HG02884 (cell line): ENCODE measurements around the gene CST6.
"Not testable (repeated sequence)": the region's sequence is repeated elsewhere in the genome, so short reads cannot be mapped to it uniquely, and the experiment has no call there.

Experiments used
- ATAC-seq: cut with Tn5 transposase; IDR thresholded peaks from one replicate; pipeline ENCODE4 v1.9.1; 2021; ENCODE audit warnings: mild to moderate bottlenecking, moderate library complexity; ENCODE audit not compliant: unreplicated experiment

Gene CST6

GRCh38 chr11:65983589-65983987 is 28.2 kb upstream of the CST6 start:
- ATAC-seq: no peak

DNA sequence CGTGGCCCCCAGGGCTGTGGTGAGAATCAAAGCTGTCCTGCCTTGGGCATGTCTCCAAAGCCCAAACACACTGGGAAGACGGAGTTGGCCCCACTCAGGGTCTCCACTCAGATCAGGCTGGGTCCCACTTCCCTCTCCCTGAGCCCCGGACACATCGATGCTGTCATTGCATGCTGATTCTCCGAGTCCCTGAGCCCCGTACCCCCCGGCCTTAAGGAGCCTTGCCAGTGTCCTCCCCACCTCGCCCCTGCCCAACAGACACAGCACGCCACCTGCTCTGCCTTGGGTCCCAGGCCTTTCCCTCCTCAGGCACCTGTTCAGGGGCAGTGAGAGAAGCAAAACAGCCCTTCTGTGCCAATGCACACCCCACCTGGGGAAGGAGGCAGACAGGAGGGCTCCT is 24.5 kb upstream of the CST6 start:
- ATAC-seq: no peak

DNA sequence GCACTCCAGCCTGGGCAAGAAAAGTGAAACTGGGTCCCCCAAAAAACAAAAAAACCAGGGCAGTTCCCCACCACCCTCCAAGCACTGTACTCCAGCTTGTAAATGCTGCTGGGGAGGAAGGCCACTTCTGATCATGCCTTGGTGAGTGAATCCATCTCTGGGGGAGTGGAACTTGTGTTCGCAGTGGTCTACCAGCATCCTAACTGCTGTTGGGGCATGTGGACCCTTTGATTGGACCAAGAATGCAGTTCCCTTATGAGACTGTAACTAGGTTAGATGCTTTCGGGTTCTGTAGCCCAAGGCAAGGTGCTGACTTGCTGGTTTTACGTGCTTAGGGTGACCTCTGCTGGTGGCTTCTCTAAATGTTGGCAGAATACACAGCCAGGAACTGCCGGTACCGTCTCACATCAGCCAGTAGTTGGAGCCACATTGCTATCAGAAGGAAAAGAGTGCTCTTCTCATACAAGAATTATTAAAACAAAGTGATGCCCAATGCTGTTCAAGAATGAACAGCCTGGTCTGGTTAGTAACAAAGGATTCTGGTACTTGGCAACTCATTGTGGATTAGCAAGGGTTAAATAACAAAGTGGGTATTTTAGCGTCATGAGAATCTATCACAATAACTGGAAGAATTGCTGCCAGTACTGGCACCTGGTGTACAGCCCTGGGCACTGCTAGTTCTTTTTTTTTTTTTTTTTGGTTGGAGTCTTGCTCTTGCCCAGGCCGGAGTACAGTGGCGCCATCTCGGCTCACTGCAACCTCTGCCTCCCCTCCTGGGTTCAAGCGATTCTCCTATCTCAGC is 22.8 kb upstream of the CST6 start:
- ATAC-seq: no peak

- ATAC-seq: no peak
These were observed 19.8 kb upstream of the CST6 start for GRCh38 chr11:65992056-65992455.

DNA sequence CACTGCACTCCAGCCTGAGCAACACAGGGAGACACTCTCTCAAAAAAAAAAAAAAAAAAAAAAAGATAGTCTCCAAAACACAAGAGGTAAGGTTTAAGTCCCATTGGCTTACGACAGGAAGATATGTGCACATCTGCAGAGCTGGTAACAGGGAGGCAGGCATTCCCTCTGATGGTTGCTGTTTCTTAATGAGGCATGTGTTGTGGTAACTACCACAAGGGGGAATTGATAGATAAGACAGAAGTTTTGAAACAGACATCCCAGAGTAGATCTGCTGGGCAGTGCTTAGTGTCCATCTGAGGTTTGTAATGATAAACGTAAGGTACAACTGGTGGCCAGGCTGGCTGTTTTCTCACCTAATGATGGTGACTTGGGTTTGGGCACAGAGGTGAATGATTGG is 14.5 kb upstream of the CST6 start:
- ATAC-seq: no peak

DNA sequence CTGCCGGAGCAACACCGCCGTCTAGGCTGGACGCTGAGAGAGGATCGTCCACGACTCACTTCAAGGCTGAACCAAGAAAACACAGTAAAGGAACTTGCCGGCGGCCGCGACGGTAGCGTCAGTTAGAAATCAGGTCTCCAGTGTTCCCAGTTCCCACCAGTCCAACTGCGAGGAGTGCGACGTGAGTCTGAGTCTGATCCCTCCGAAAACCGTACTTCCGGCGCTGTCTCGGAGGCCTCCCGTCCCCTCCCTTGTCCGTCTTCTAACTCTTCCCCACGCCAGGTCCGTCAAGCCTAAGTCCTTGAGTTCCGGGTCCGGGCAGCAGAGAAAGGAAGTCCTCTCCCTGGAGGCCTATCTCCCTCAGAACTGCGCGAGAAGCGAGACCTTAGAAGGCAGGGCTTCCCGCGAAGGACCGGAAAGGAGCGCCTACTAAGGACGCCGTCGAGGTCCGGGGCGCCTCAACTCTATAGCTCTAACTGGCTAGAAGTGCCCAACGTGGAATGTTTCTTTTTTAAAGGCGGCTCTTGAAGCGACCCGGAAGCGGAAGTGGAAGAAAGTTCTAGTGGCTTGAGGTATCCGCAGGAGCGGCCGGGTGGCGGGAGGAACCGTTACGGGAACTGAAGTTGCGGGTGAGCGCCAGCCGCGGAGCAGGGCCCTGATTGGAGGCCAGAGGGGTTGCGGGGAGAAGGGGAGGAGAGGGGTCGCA is 9.7 kb upstream of the CST6 start, which contains the start of the genes BANF1 and EIF1AD:
Gene BANF1, plus strand, starts transcription at position 562 of the 706 bp plus-strand sequence. CDS start 748 bp downstream, outside the sequence.
Gene EIF1AD, minus strand, starts transcription at position 216 of the 706 bp plus-strand sequence. CDS start 1,768 bp downstream, outside the sequence.
- ATAC-seq: peak; percentile 63

DNA sequence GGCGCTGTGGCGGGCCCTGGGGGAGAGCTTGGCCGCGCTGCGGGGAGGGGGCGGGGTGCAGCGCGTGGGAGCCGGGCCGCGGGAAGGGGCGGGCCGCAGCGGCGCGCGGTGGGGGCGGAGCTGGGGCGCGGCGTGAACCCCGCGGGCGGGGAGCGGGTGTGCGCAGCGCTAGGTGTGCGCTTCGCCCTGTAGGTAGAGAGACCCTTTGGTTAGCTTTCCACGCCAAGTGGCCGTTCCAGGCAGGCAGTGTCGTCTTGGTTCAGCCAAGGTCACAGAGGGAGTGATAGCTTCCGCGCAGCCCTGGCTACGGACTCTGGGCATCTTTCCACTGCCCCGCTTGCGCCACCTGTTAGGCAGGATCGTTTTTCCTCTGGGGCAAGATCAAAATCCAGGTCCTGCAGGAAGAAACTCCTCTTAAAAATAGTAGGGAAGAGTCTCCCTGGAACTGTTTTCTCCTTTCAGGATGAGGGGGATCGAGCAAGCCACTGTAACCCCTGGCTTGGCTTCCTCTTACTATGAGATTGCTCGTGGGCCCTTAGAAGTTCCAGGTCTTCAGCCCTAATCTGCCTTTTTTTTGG is 9.1 kb upstream of the CST6 start:
- ATAC-seq: peak; percentile 37

DNA sequence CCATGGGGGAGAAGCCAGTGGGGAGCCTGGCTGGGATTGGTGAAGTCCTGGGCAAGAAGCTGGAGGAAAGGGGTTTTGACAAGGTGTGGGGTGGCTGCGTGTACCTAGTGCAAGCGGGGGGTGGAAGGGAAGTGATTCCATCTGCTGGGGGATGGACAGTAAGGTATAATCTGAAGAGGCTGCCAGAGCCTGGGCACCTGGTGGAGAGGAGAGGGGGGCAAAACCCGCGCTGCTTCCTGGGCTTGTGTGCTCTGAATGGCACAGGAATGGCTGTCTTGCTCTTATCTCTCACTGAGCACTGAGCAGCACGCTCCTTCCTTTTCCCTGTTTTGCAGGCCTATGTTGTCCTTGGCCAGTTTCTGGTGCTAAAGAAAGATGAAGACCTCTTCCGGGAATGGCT is 8.5 kb upstream of the CST6 start:
- no peak for ATAC-seq

DNA sequence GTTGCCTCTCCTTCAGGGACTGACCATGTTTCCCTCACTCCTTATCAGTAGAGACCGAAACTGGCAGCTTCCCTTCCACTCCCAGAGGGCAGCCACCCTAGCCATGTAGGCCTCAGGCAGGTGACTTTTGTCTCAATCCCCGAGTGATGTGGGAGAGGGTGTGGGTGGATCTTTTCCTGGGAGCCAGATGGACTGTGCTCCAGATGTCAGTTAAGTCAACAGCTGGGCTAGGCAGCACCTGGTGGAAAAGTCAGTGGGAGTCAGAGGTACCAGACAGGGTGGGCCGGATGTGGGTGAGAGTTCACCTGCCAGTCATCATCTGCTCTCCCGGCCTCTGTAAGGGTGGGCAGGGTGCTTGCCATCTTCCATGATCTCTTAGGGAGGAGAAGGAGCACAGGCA is 7.6 kb upstream of the CST6 start:
- ATAC-seq: no peak

GRCh38 chr11:66006134-66006890 is 5.5 kb upstream of the CST6 start:
- no peak for ATAC-seq

DNA sequence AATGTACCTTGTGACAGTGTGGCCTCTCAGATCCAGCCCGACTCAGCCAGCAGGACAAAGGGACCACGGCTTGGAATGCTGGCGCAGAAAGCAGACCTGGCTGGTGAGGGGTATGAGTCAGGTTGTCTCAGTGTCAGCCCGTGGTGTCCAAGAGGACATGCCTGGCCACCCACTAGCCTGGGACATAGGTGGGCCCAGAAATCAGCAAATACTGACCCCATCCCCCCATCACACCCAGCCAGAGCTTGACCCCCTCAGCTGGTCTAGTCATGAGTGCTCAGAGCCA is 5.0 kb upstream of the CST6 start:
- no peak for ATAC-seq

- no peak for ATAC-seq
These were observed 4.6 kb upstream of the CST6 start for GRCh38 chr11:66007201-66007634.

- no peak for ATAC-seq
These were observed 3.7 kb upstream of the CST6 start for GRCh38 chr11:66008095-66008467.

- no peak for ATAC-seq
These were observed 3.2 kb upstream of the CST6 start for GRCh38 chr11:66008468-66009101.

DNA sequence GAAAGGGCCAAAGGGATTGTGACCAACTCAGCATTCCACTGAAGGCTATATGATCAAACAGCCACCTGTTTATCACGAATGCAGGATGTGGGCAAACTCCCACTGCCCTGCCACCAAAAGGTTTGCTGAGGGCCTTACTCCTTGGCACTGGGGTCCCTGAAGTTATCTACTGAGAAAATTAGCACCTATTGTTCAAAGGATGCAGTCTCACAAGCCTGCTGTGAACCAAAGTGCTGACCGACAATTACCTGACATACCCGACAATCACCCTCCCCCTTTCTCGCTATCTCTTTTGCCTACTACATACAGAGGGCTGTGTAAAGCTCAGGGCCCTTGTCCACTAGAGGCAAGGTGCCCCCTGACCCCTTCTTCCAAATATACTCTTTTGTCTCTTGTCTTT is 1.8 kb upstream of the CST6 start:
- ATAC-seq: not testable (repeated sequence)

GRCh38 chr11:66011239-66011784 is 496 bp upstream of the CST6 start:
- no peak for ATAC-seq

DNA sequence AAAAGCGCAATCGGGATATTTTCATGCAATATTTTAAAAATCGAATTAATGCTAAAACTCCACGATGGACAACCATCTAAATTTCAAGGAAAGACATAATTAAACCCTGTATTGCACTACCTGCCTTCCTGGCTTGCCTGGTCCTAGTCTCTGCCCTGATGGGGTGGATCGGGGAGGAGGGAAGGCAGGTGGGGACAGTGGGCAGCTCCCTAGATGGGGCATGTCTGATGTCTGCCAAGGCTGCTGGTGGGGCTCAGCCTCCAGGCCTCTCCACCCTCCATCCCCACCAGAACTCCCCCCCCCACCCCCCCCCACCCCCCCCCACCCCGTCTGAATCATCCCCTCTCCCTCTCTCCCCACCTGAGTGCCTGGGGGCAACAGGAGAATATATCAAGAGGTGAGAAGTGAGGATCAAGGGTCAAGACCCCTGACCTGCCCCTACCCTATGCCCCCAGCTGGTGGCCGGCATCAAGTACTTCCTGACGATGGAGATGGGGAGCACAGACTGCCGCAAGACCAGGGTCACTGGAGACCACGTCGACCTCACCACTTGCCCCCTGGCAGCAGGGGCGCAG is 650 bp downstream of the CST6 start:
- ATAC-seq: no peak

GRCh38 chr11:66012946-66013761 is 1.3 kb downstream of the CST6 start:
- no peak for ATAC-seq

DNA sequence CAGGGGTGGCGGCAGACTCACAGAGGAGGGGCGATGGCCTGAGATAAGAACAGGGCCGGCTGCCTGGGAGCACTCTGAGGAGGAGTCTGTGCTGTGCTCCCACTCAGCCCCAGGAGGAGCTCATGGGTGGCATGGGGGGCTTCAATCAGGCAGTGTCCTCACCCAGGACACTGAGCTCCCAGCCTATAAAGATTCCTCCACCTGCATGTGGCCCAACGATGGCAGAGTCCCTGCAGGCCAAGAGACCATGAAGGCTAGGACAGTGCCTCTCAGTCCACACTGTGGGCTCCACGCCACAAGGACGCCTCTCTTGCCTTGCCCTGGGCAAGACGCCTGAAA is 1.9 kb downstream of the CST6 start:
- no peak for ATAC-seq
